GM18858 (cell line): ENCODE results near the gene TDRD10.
"Not testable (repeated sequence)": the region's sequence is repeated elsewhere in the genome, so short reads cannot be mapped to it uniquely, and the experiment has no call there.

Experiments used
- ATAC-seq: cut with Tn5 transposase; IDR thresholded peaks from one replicate; pipeline ENCODE4 v1.9.1; 2021; ENCODE audit not compliant: unreplicated experiment

Gene TDRD10

GRCh38 chr1:154514066-154514553, 12.1 kb downstream of the TDRD10 start:
- no peak for ATAC-seq

GRCh38 chr1:154517661-154518060, 15.6 kb downstream of the TDRD10 start:
- ATAC-seq: no peak

- ATAC-seq: no peak
Observed at GRCh38 chr1:154519591-154519991, 17.6 kb downstream of the TDRD10 start.

GRCh38 chr1:154520333-154520732, 18.3 kb downstream of the TDRD10 start:
- no peak for ATAC-seq

GRCh38 chr1:154521695-154522094, 19.7 kb downstream of the TDRD10 start:
- ATAC-seq: no peak

- no peak for ATAC-seq
Observed at GRCh38 chr1:154524881-154525280, 22.9 kb downstream of the TDRD10 start.

- no peak for ATAC-seq
Observed at GRCh38 chr1:154527192-154527591, 25.2 kb downstream of the TDRD10 start.

- ATAC-seq: no peak
Observed at GRCh38 chr1:154529308-154529707, 27.3 kb downstream of the TDRD10 start.

- ATAC-seq: not testable (repeated sequence)
Observed at GRCh38 chr1:154531950-154532349, 29.9 kb downstream of the TDRD10 start.

- ATAC-seq: no peak
Observed at GRCh38 chr1:154533952-154534844, 32.2 kb downstream of the TDRD10 start.

- ATAC-seq: no peak
Observed at GRCh38 chr1:154536570-154536969, 34.6 kb downstream of the TDRD10 start.

GRCh38 chr1:154539486-154540483, 37.8 kb downstream of the TDRD10 start:
- ATAC-seq: no peak

- no peak for ATAC-seq
Observed at GRCh38 chr1:154541231-154541630, 39.2 kb downstream of the TDRD10 start.

GRCh38 chr1:154546264-154547063, 44.4 kb downstream of the TDRD10 start:
- ATAC-seq: no peak

GRCh38 chr1:154547105-154547732, 45.2 kb downstream of the TDRD10 start:
- no peak for ATAC-seq

GRCh38 chr1:154548028-154548427, 46.0 kb downstream of the TDRD10 start:
- no peak for ATAC-seq

- no peak for ATAC-seq
Observed at GRCh38 chr1:154549202-154549770, 47.3 kb downstream of the TDRD10 start.

- no peak for ATAC-seq
Observed at GRCh38 chr1:154550070-154550469, 48.1 kb downstream of the TDRD10 start.

GRCh38 chr1:154550657-154551056, 48.6 kb downstream of the TDRD10 start:
- ATAC-seq: no peak

GRCh38 chr1:154551474-154551873, 49.5 kb downstream of the TDRD10 start:
- ATAC-seq: no peak
